NB4 (cell line): ENCODE data around the gene IGF1R.

Experiments used
- POLR2A ChIP-seq: IDR thresholded peaks from 2 replicates; pipeline ENCODE4 v1.6.1; 2011; ENCODE audit warnings: mild to moderate bottlenecking; ENCODE audit not compliant: insufficient read length; ENCODE audit errors: extremely low read depth
- TF ChIP-seq, protein P1 (sequence below): IDR thresholded peaks from one replicate; pipeline ENCODE4 v1.5.1; 2012; ENCODE audit warnings: low read depth, low read length
- TF ChIP-seq, protein P2 (sequence below): IDR thresholded peaks from 2 replicates; pipeline ENCODE4 v1.6.1; 2011; ENCODE audit warnings: low read depth, low read length

DNA sequence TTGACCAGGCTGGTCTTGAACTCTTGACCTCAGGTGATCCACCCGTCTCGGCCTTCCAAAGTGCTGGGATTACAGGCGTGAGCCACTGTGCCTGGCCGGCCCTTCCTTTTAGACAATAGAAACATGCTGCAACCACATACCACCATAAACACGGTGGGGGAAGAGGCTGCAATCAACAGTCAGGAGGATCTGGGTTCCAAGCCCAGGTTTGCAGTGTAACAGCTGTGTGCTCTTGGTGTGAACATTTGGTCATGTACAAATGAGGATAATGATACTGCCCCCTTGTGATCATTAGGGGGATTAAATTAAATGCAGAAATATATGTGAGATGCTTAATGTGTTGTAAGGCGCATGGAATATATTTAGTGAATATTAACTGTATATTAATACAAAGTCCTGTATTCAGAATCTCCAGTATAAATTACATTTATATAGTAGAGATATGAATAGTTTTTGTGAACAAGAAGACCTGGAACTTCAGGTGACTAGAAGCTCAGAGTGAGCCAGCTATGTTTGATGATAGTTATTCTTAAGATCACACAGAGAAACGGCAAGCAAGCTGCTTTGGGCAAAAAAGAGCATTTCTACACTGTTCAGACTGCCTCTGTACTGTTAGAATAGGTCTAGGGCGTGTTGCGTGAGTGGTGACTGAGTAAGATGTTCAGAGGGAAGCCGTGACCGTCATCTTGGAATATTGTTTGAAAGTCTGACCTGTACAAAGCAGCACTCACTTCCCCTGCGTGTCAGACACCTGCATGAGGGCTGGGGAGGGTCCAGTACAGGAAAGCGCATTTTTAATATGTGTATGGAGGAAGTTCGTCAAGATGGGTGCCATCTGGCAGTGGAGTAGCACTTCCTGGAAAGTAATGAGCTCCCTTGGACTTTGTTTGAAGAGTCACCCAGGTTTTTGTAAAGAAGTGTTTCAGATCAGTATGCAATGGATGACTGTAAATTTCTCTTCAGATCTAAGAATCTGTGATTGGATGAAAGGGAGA, 233.5 kb downstream of the IGF1R start:
- TF ChIP-seq, protein P1, sequence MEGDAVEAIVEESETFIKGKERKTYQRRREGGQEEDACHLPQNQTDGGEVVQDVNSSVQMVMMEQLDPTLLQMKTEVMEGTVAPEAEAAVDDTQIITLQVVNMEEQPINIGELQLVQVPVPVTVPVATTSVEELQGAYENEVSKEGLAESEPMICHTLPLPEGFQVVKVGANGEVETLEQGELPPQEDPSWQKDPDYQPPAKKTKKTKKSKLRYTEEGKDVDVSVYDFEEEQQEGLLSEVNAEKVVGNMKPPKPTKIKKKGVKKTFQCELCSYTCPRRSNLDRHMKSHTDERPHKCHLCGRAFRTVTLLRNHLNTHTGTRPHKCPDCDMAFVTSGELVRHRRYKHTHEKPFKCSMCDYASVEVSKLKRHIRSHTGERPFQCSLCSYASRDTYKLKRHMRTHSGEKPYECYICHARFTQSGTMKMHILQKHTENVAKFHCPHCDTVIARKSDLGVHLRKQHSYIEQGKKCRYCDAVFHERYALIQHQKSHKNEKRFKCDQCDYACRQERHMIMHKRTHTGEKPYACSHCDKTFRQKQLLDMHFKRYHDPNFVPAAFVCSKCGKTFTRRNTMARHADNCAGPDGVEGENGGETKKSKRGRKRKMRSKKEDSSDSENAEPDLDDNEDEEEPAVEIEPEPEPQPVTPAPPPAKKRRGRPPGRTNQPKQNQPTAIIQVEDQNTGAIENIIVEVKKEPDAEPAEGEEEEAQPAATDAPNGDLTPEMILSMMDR, result peak; percentile 38
- TF ChIP-seq POLR2A, result no peak
- TF ChIP-seq, protein P2, sequence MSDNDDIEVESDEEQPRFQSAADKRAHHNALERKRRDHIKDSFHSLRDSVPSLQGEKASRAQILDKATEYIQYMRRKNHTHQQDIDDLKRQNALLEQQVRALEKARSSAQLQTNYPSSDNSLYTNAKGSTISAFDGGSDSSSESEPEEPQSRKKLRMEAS, result peak; percentile 41; the same call in 1 of the 2 replicates
